Sigmoid colon (tissue), 4 donors: ENCODE data around the gene BAZ1A.

Source experiments
- CTCF ChIP-seq, 4 experiments: fragments of 450-650 bp in 3 of 4; fragments of 200-600 bp in 1 of 4; IDR thresholded peaks; one replicate each; pipeline ENCODE4 v1.5.1; 2016 to 2019; ENCODE audit warnings: antibody characterized with exemption in 4 of 4, mild to moderate bottlenecking in 3 of 4, moderate library complexity in 2 of 4
- POLR2A ChIP-seq, 2 donors: fragments of 450-650 bp; IDR thresholded peaks; one replicate each; pipeline ENCODE4 v1.6.1; 2016; ENCODE audit warnings: antibody characterized with exemption in 2 of 2, mild to moderate bottlenecking in 2 of 2, moderate library complexity in 2 of 2
- POLR2AphosphoS5 ChIP-seq, 4 donors: sonication (generic); formaldehyde crosslinking; IDR thresholded peaks; one replicate each; pipeline ENCODE4 v1.6.1; 2017; ENCODE audit warnings: antibody characterized with exemption in 4 of 4

GRCh38 chr14:34865889-34866574 lies 9.1 kb downstream of the BAZ1A start:
- TF ChIP-seq CTCF (IDR thresholded peaks at IDR 0.05) (no peak), POLR2AphosphoS5 (IDR thresholded peaks at IDR 0.05) (no peak), POLR2A (IDR thresholded peaks at IDR 0.05) (no peak)
